Activated CD4-positive, alpha-beta T cell treated with anti-CD3 and anti-CD28 coated beads, Interleukin-2, amount 50 U/mL, for 48 hours (primary cell): ENCODE measurements around the gene CES3.

Source experiments
- DNase-seq, 2 experiments: peaks; one replicate each; pipeline ENCODE4 v3.0.0-alpha.2; 2020

The CES3 gene

DNA sequence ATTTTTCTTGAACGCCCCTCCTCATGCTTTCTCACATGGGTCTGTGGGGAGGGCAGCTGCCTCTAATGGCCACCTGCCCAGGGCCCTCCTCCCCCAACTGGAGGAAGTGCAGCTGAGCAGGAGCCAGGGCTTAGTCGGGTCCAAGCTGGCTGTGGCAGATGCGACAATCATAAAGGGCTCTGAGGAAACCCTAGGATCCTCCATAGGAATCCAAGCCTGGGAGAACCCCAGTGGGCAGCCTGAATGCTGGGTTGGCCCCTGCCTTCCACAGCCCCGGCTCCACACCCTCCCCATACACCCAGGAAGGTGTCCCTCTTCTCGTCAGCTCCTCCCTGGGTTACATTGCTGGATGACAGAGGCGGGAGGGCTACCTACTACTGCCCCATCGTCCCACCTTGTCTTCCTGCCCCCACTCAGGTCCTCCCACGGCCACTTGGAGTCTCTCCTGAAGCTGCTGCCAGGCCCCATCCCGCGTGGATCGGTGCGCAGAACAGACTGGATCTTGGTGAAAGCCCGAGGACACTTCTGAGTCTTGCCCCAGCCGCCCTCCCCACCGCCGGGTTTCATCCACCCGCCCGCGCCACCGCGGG is 52.3 kb downstream of the CES3 start:
- DNase-seq, result no peak

- DNase-seq, result peak; percentile 89 to 92
These were observed 53.0 kb downstream of the CES3 start for GRCh38 chr16:67013823-67014633.

GRCh38 chr16:67014634-67015312 is 53.7 kb downstream of the CES3 start:
- no peak for DNase-seq

- DNase-seq, result no peak
These were observed 54.3 kb downstream of the CES3 start for GRCh38 chr16:67015313-67015731.

GRCh38 chr16:67016143-67016542 is 55.1 kb downstream of the CES3 start:
- no peak for DNase-seq

GRCh38 chr16:67016681-67017420 is 55.8 kb downstream of the CES3 start:
- no peak for DNase-seq

DNA sequence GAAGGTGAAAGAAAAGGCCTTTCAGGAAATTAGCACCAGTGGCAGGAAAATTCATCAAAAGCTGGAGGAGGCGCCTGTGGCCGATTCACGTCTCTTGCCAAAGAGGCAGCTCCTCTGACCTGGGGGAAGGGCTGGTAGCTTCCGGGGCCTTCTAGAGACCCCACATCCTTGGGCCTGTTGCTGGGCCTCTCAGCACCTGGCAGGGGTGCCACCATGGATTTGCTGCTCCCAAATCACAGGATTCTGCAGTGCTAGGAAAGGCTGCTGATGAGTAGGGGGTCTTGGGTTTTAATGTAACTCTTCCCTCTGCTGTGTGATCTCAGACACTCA is 56.3 kb downstream of the CES3 start:
- DNase-seq, result no peak

- DNase-seq, result peak; percentile 91 to 94
These were observed 56.9 kb downstream of the CES3 start for GRCh38 chr16:67017810-67018488.

DNA sequence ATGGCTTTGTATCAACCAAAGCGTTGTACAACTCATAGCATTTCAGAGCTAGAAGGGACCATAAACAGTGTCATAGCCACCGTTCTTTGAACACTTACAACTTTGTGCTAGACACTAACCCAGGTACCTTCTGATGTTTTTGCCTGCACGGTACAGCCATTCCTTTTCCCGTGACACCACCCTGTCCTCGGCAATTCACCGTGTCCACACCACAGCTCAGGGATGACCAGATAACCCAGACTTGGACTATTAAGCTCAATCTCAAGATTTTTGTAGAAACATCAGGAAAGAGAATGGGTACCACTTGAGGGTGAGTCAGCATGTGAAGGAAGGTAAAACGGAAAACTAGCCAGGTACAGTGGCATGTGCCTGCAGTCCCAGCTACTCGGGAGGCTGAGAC is 58.1 kb downstream of the CES3 start:
- DNase-seq, result no peak

DNA sequence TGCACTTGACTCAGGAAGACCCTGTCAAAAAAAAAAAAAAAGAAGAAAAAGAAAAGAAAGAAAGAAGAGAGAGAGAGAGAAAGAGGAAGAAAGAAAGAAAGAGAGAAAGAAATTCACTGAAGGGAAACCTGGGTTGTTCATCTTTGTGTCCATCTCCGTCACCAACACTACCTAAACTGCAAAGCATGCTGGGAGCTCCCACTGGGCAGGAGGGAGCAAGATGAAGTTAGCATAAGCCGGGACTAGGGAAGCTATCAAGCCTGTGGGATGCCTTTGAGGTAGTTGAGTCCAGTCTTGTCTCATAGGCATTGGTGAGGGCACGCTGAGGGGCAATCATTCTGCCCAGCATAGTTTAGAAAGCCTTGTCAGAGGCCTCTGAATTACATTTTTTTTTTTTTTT is 60.3 kb downstream of the CES3 start:
- DNase-seq, result peak in 1 of 2 experiments; percentile 1

- DNase-seq, result no peak
These were observed 61.6 kb downstream of the CES3 start for GRCh38 chr16:67022531-67023214.

- no peak for DNase-seq
These were observed 62.6 kb downstream of the CES3 start for GRCh38 chr16:67023689-67024088.
